Mammary epithelial cell (primary cell): Measurements from ENCODE around the gene ZC3H4.

ENCODE experiments used
- CTCF ChIP-seq, 2 donors: IDR thresholded peaks in 1 of 2; conservative IDR thresholded peaks in 1 of 2; 2 replicates each; pipeline ENCODE4 v1.5.1; 2011 to 2012; ENCODE audit warnings: inconsistent platforms in 2 of 2, low read length in 2 of 2, mild to moderate bottlenecking in 2 of 2, control low read depth in 1 of 2, low read depth in 1 of 2; ENCODE audit not compliant: insufficient read depth in 1 of 2; ENCODE audit errors: extremely low read depth in 1 of 2
- EZH2 ChIP-seq: IDR thresholded peaks from 2 replicates; pipeline ENCODE4 v1.6.1; 2012; ENCODE audit warnings: low read length, inconsistent platforms, borderline replicate concordance

- TF ChIP-seq CTCF (conservative IDR thresholded peaks at IDR 0.05 in 1 of 2, IDR thresholded peaks at IDR 0.05 in 1 of 2; ENCODE audit: extremely low read depth in 1 of 2, insufficient read depth in 1 of 2, low read depth in 1 of 2, low read length in 2 of 2) (no peak), EZH2 (no peak)
Observed at GRCh38 chr19:47142779-47143178, 29.2 kb upstream of the ZC3H4 start.
